GM12878 (cell line): ENCODE results near the gene PTPRN2. TPM values are rescaled to one million over a fixed set of nuclear protein-coding genes. Genes with fewer than 3 reads are reported as not detected.

Experiments used
- ATAC-seq: fragments of 200-7000 bp; cut with Tn5 transposase; 3 replicates; pipeline ENCODE4 v1.9.1; 2020; ENCODE audit warnings: mild to moderate bottlenecking, moderate library complexity
- BruUV-seq: library from RNA; stranded (reverse); fragments of 400-500 nt; replicated peaks from 2 replicates; lab custom pipeline; 2021; lab: Mats Ljungman, UMichigan
- CTCF ChIA-PET: fragments of 300-600 bp; sonication (Branson Sonifier 250); formaldehyde crosslinking; extraction: SDS; loops from one replicate; lab custom pipeline; 2021; ENCODE audit warnings: inconsistent platforms; lab: Yijun Ruan, JAX
- POLR2A ChIA-PET: fragments of 350-600 bp; formaldehyde crosslinking; extraction: SDS; loops from one replicate; lab custom pipeline; 2021; ENCODE audit warnings: inconsistent platforms; lab: Charles Lee
- RAD21 ChIA-PET: fragments of 300-600 bp; sonication (Branson Sonifier 250); formaldehyde crosslinking; loops from one replicate; lab custom pipeline; 2023; ENCODE audit warnings: antibody characterized with exemption; ENCODE audit not compliant: unreplicated experiment; lab: Charles Lee
- SMC1A ChIA-PET: fragments of 300-600 bp; sonication (Branson Sonifier 250); formaldehyde crosslinking; loops from one replicate; lab custom pipeline; 2023; ENCODE audit not compliant: unreplicated experiment, uncharacterized antibody; lab: Charles Lee
- DNase-seq: peaks from one replicate; pipeline ENCODE4 v3.0.0-alpha.2; 2011; ENCODE audit warnings: low read depth, low spot score
- FAIRE-seq: peaks from 3 replicates; lab custom pipeline; 2011; peaks lifted over from hg19 to GRCh38; lab: Jason Lieb, UNC
- H2AFZ ChIP-seq: 2 replicates; pipeline ENCODE4 v1.6.0; 2011; ENCODE audit warnings: low read depth, low read length, control low read depth; ENCODE audit not compliant: control insufficient read depth
- H3K27ac ChIP-seq: 2 replicates; pipeline ENCODE4 v1.5.1; 2011; ENCODE audit warnings: control low read depth; ENCODE audit not compliant: control insufficient read depth, insufficient read depth
- H3K27me3 ChIP-seq, 2 experiments: replicated peaks in 1 of 2; 2 replicates each; pipeline versions ENCODE4 v1.6.0 to v1.6.1; 2011; ENCODE audit warnings: low read length in 1 of 2; ENCODE audit not compliant: control insufficient read depth in 2 of 2, insufficient read depth in 2 of 2
- H3K36me3 ChIP-seq, 2 experiments: 2 replicates each; pipeline ENCODE4 v1.5.1; 2011; ENCODE audit warnings: low read length in 1 of 2; ENCODE audit not compliant: control insufficient read depth in 2 of 2, insufficient read depth in 2 of 2
- H3K4me1 ChIP-seq: 2 replicates; pipeline ENCODE4 v1.6.1; 2011; ENCODE audit warnings: mild to moderate bottlenecking, low read length, moderate library complexity, mixed read lengths; ENCODE audit not compliant: control insufficient read depth, insufficient read depth
- H3K4me2 ChIP-seq: 2 replicates; pipeline ENCODE4 v1.6.0; 2011; ENCODE audit warnings: control low read depth; ENCODE audit not compliant: control insufficient read depth, insufficient read depth
- H3K4me3 ChIP-seq: fragments of 200-600 bp; sonication (generic); 2 replicates; pipeline ENCODE4 v1.5.1; 2016
- H3K79me2 ChIP-seq: 2 replicates; pipeline ENCODE4 v1.6.0; 2011; ENCODE audit warnings: low read length; ENCODE audit not compliant: control insufficient read depth, insufficient read depth
- H3K9ac ChIP-seq: 2 replicates; pipeline ENCODE4 v1.8.0; 2011; ENCODE audit warnings: low read length, control low read depth, mixed read lengths; ENCODE audit not compliant: control insufficient read depth, insufficient read depth
- H3K9me3 ChIP-seq: replicated peaks from 3 replicates; pipeline ENCODE4 v1.5.1; 2011; ENCODE audit warnings: mild to moderate bottlenecking, low read length; ENCODE audit not compliant: control insufficient read depth, insufficient read depth
- H4K20me1 ChIP-seq: 2 replicates; pipeline ENCODE4 v1.6.0; 2011; ENCODE audit not compliant: control insufficient read depth, insufficient read depth
- CHD1 ChIP-seq: IDR thresholded peaks from 2 replicates; pipeline ENCODE4 v1.6.1; 2012; ENCODE audit warnings: low read depth, low read length, improper control_type of control experiment
- CHD2 ChIP-seq: IDR thresholded peaks from 2 replicates; pipeline ENCODE4 v1.6.1; 2011; ENCODE audit warnings: low read depth, low read length, improper control_type of control experiment, borderline replicate concordance
- CREM ChIP-seq: IDR thresholded peaks from 2 replicates; pipeline ENCODE4 v1.6.1; 2014; ENCODE audit warnings: antibody characterized with exemption, low read depth
- EGR1 ChIP-seq, 2 experiments: IDR thresholded peaks; 1 replicate in 1 of 2; 2 replicates in 1 of 2; pipeline ENCODE4 v1.6.1; 2011 to 2012; ENCODE audit warnings: low read depth in 2 of 2, low read length in 2 of 2, borderline replicate concordance in 1 of 2, mild to moderate bottlenecking in 1 of 2, moderate library complexity in 1 of 2
- HDAC2 ChIP-seq: fragments of 200-600 bp; sonication (generic); IDR thresholded peaks from 2 replicates; pipeline ENCODE4 v1.6.1; 2017
- IRF3 ChIP-seq: fragments of 450-650 bp; IDR thresholded peaks from 2 replicates; pipeline ENCODE4 v1.6.1; 2014; ENCODE audit warnings: mild to moderate bottlenecking
- KDM1A ChIP-seq: fragments of 200-600 bp; sonication (generic); IDR thresholded peaks from 2 replicates; pipeline ENCODE4 v1.6.1; 2016; ENCODE audit warnings: borderline replicate concordance
- MXI1 ChIP-seq: fragments of 150-350 bp; IDR thresholded peaks from 2 replicates; pipeline ENCODE4 v1.6.1; 2011; ENCODE audit warnings: low read depth, mild to moderate bottlenecking, inconsistent platforms, low read length, improper control_type of control experiment
- NR2F1 ChIP-seq: fragments of 450-650 bp; conservative IDR thresholded peaks from 2 replicates; pipeline ENCODE4 v1.6.1; 2017; ENCODE audit warnings: mild to moderate bottlenecking
- POLR2AphosphoS5 ChIP-seq: IDR thresholded peaks from 2 replicates; pipeline ENCODE4 v1.6.1; 2011; ENCODE audit warnings: mild to moderate bottlenecking, low read length, inconsistent platforms
- RELA ChIP-seq: fragments of 450-650 bp; IDR thresholded peaks from 2 replicates; pipeline ENCODE4 v1.8.0; 2014; ENCODE audit warnings: borderline replicate concordance; ENCODE audit not compliant: partially characterized antibody
- SIX5 ChIP-seq: IDR thresholded peaks from 2 replicates; pipeline ENCODE4 v1.6.1; 2011; ENCODE audit warnings: mild to moderate bottlenecking, low read depth, low read length, moderate library complexity; ENCODE audit not compliant: severe bottlenecking
- SMARCA5 ChIP-seq: fragments of 450-650 bp; IDR thresholded peaks from 2 replicates; pipeline ENCODE4 v1.6.1; 2017; ENCODE audit warnings: mild to moderate bottlenecking
- SMC3 ChIP-seq: IDR thresholded peaks from 2 replicates; pipeline ENCODE4 v1.6.1; 2011; ENCODE audit warnings: low read length, improper control_type of control experiment, borderline replicate concordance
- SPI1 ChIP-seq: IDR thresholded peaks from 2 replicates; pipeline ENCODE4 v1.6.1; 2011; ENCODE audit warnings: low read depth, mild to moderate bottlenecking, low read length, moderate library complexity, borderline replicate concordance; ENCODE audit not compliant: insufficient read depth
- TAF1 ChIP-seq: IDR thresholded peaks from 2 replicates; pipeline ENCODE4 v1.6.1; 2011; ENCODE audit warnings: mild to moderate bottlenecking, low read depth, low read length, borderline replicate concordance
- ZBTB4 ChIP-seq: fragments of 450-650 bp; formaldehyde crosslinking; IDR thresholded peaks from 2 replicates; pipeline ENCODE4 v1.4.0; 2022; ENCODE audit warnings: mild to moderate bottlenecking, moderate library complexity
- ZNF687 ChIP-seq: fragments of 450-650 bp; IDR thresholded peaks from 2 replicates; pipeline ENCODE4 v1.6.1; 2017; ENCODE audit warnings: mild to moderate bottlenecking, moderate library complexity
- WGBS: methylation state at CpG from one replicate; pipeline ENCODE4 v1.1.6; 2016; ENCODE audit warnings: low lambda C conversion rate; ENCODE audit not compliant: insufficient replicate concordance, insufficient coverage; ENCODE audit errors: missing lambda C conversion rate; 5-methylcytosine and 5-hydroxymethylcytosine counted together
- in situ Hi-C: fragments of 300-500 bp; cut with MboI; formaldehyde crosslinking; loops from 9 replicates; pipeline ENCODE4 v1.14.3; 2018; ENCODE audit warnings: mixed read lengths
- intact Hi-C: fragments of 100-400 bp; cut with micrococcal nuclease; formaldehyde crosslinking; loops from one replicate; pipeline ENCODE4 v1.14.2; 2022; ENCODE audit not compliant: unreplicated experiment
- polyA plus RNA-seq, 11 experiments: library from polyadenylated mRNA; depleted of rRNA in 4 of 11; unstranded in 6 of 11; stranded (reverse) in 5 of 11; fragments of >200 nt; fragmentation: Nextera tagmentation in 4 of 11; fragmentation: Illumina TruSeq in 1 of 11; extraction: Ambion mirVana in 4 of 11; extraction: Trizol in 1 of 11; gene quantifications; 1 replicate in 1 of 11; 2 replicates in 10 of 11; pipeline versions ENCODE4 v1.2.1 to v1.2.3, GENCODE V29; 2011 to 2016; ENCODE audit warnings: inconsistent platforms in 2 of 11, missing spikeins in 2 of 11, low read depth in 1 of 11
- total RNA-seq, 4 experiments: library from RNA; depleted of rRNA in 3 of 4; stranded (reverse); fragments of >200 nt in 3 of 4; fragmentation: Illumina TruSeq in 1 of 4; extraction: Trizol in 1 of 4; gene quantifications; 2 replicates each; pipeline versions ENCODE4 v1.2.1 to v1.2.3, GENCODE V29; 2013 to 2021

PTPRN2 gene
- total and polyA plus RNA-seq, 10 of the 15 experiments (the other 5 are each of a cell fraction or from before 2014, with no cell fraction given): 5.4 TPM; not detected in 9

- Histone ChIP-seq H3K79me2 (no peaks in the 10 kb centered on the region), H4K20me1 (no peaks in the 10 kb centered on the region), H3K4me2 (no peak overlapping the region)
- TF ChIP-seq RELA: no peak
- no peak for TF ChIP-seq KDM1A
- no peak for TF ChIP-seq SMARCA5
- TF ChIP-seq ZBTB4 (CRISPR knock-in tag): no peak
- no peak for TF ChIP-seq SIX5
- no peak for TF ChIP-seq TAF1
- TF ChIP-seq MXI1: no peak
- TF ChIP-seq ZNF687: no peak
- no peak for TF ChIP-seq SPI1
- TF ChIP-seq CREM: no peak
- TF ChIP-seq IRF3: no peak
- no peak for TF ChIP-seq POLR2AphosphoS5
- no peak for TF ChIP-seq CHD1
- no peak for TF ChIP-seq CHD2
- no peak for TF ChIP-seq EGR1 (IDR thresholded peaks at IDR 0.05; ENCODE audit: borderline replicate concordance in 1 of 2, low read depth in 2 of 2, low read length in 2 of 2)
- no peak for TF ChIP-seq HDAC2
- TF ChIP-seq SMC3: no peak
- no peak for TF ChIP-seq NR2F1
- TF ChIP-seq, all 136 proteins: peak for 0
- no peak for ATAC-seq
- Histone ChIP-seq H3K4me3 (no peak overlapping the region), H3K9me3 (peaks cover 2% of the 10 kb centered on the region; the same call in 2 of the 3 replicates), H3K36me3 (no peaks in the 10 kb centered on the region), H3K9ac (no peak overlapping the region), H2AFZ (no peak overlapping the region), H3K27me3 (no peaks in the 10 kb centered on the region), H3K4me1 (no peaks in the 10 kb centered on the region), H3K27ac (no peak overlapping the region)
- in situ Hi-C loops (no loop called here), intact Hi-C loops (no loop called here)
- ChIA-PET SMC1A (no interaction called here), RAD21 (no interaction called here), POLR2A (no interaction called here), CTCF (no interaction called here)
- no TSS peak for BruUV-seq
- 7% methylated on average over 4 of the region's 4 CpGs for WGBS
- no peak for FAIRE-seq
- no peak for DNase-seq
These were observed 521.5 kb downstream of the PTPRN2 start for GRCh38 chr7:158066085-158066484.
